HTR-8/SVneo (cell line): Measurements from ENCODE around the gene SMIM35.
"Not testable (repeated sequence)": the region's sequence is repeated elsewhere in the genome, so short reads cannot be mapped to it uniquely, and the experiment has no call there.

Experiments
- DNase-seq: peaks from one replicate; pipeline ENCODE4 v3.0.0; 2011; ENCODE audit warnings: low spot score, mixed read lengths; ENCODE audit not compliant: insufficient read length
- FAIRE-seq: peaks from 2 replicates; lab custom pipeline; 2011; peaks lifted over from hg19 to GRCh38; lab: Jason Lieb, UNC

SMIM35 gene

GRCh38 chr11:118082880-118083552 lies 3.7 kb downstream of the SMIM35 start:
- no peak for FAIRE-seq
- no peak for DNase-seq

- DNase-seq: no peak
- FAIRE-seq: no peak
Observed at GRCh38 chr11:118081241-118081958, 5.4 kb downstream of the SMIM35 start.

- FAIRE-seq (no peak), DNase-seq (no peak)
Observed at GRCh38 chr11:118080296-118080695, 6.5 kb downstream of the SMIM35 start.

- DNase-seq (no peak), FAIRE-seq (no peak)
Observed at GRCh38 chr11:118079491-118079890, 7.3 kb downstream of the SMIM35 start.

GRCh38 chr11:118078911-118079411 lies 7.8 kb downstream of the SMIM35 start:
- FAIRE-seq (no peak), DNase-seq (no peak)

- FAIRE-seq (no peak), DNase-seq (no peak)
Observed at GRCh38 chr11:118076754-118077281, 9.9 kb downstream of the SMIM35 start, which contains the start of gene TMPRSS4. Gene TMPRSS4 (plus strand): TSS chr11:118077078. CDS start chr11:118077303, 225 bp downstream.

GRCh38 chr11:118074785-118075184 lies 12.0 kb downstream of the SMIM35 start:
- no peak for FAIRE-seq
- DNase-seq: no peak

- FAIRE-seq: no peak
- DNase-seq: no peak
Observed at GRCh38 chr11:118074091-118074685, 12.6 kb downstream of the SMIM35 start.

- FAIRE-seq (no peak), DNase-seq (no peak)
Observed at GRCh38 chr11:118073554-118073953, 13.2 kb downstream of the SMIM35 start.

- FAIRE-seq: no peak
- no peak for DNase-seq
Observed at GRCh38 chr11:118071416-118072030, 15.2 kb downstream of the SMIM35 start.

GRCh38 chr11:118068945-118069612 lies 17.7 kb downstream of the SMIM35 start:
- no peak for FAIRE-seq
- no peak for DNase-seq

- DNase-seq: no peak
- no peak for FAIRE-seq
Observed at GRCh38 chr11:118068206-118068944, 18.4 kb downstream of the SMIM35 start.

- FAIRE-seq (no peak), DNase-seq (no peak)
Observed at GRCh38 chr11:118067006-118067405, 19.8 kb downstream of the SMIM35 start.

- DNase-seq (no peak), FAIRE-seq (no peak)
Observed at GRCh38 chr11:118065384-118065783, 21.4 kb downstream of the SMIM35 start.

GRCh38 chr11:118064956-118065355 lies 21.8 kb downstream of the SMIM35 start:
- no peak for FAIRE-seq
- no peak for DNase-seq

GRCh38 chr11:118062631-118063030 lies 24.1 kb downstream of the SMIM35 start:
- DNase-seq, FAIRE-seq: not testable (repeated sequence)

GRCh38 chr11:118062181-118062580 lies 24.6 kb downstream of the SMIM35 start:
- not testable (repeated sequence) for DNase-seq, FAIRE-seq

GRCh38 chr11:118061586-118062125 lies 25.1 kb downstream of the SMIM35 start:
- FAIRE-seq (no peak), DNase-seq (no peak)

GRCh38 chr11:118060869-118061268 lies 25.9 kb downstream of the SMIM35 start:
- FAIRE-seq (no peak), DNase-seq (no peak)
